Stimulated activated CD8-positive, alpha-beta memory T cell treated with anti-CD3 and anti-CD28 coated beads, Interleukin-4, amount 100 ng/mL, for 1 hour (primary cell): Measurements from ENCODE around the gene TENT5C.

Source experiments
- DNase-seq, 2 donors: peaks; one replicate each; pipeline ENCODE4 v3.0.0-alpha.2; 2020; ENCODE audit warnings: low read depth in 2 of 2, low spot score in 1 of 2

The TENT5C gene

DNA sequence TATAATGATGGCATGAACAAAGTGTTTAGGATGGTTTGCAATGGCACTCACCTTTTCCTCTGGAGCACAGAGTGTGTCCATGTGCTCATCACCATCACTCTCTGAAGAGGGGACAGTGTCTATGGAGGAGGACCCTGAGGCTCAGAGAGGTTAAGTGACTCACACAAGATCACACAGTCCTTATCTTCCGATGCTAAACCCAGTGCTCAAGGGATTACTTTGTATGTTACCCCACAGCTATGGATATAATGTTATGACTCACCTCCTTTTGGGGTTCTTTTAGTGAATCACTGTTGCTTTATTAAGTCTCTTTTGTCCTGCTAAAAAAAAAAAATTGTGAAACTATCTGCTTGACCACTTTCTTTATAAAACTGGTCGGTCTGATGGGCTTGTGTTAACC, 67.6 kb downstream of the TENT5C start:
- no peak for DNase-seq

DNA sequence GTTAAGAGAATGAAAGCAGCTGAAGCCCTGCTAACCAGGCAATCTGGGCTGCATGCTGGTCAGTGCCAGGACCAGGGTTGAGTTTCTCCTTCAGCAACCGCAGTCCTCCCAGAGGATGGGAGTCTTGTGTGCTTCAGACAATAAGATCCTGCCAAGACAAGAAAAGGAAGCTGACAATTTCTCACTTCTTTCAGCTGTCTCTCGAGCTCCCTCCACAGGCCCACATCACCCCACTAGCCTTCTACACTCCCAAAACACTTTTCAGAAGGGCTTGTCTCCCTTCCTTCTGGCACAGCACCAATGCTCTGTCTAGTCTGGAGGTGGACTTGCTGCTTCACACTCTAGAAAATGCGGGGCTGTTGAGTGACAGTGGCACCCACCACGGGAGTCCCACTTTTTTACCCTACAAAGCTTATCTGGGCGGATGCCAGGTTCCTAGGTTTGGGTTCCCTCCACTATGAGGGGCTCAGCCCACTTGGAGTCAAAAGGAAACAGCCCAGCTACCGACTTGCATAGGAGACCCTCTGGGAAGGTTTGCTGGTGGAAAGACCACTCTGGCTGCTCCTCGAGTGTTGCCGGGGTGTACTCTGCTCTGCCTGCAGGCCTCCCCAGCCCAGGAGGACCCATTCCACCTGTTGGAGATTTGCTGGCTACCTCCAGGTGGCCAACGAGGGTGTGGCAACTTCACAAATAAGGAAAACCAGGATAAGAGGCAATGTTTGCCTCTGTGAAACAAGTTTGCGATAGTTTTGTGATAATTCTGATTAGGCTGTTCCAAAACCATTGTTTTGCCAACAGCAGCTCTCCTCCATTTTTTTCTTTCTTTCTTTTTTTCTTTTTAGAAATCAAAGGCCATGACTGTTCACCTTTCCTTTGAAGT, 68.9 kb downstream of the TENT5C start:
- no peak for DNase-seq

- DNase-seq = no peak
Observed at GRCh38 chr1:117675907-117676430, 70.1 kb downstream of the TENT5C start.

- no peak for DNase-seq
Observed at GRCh38 chr1:117676615-117677130, 70.8 kb downstream of the TENT5C start.
